ES-I3 (cell line): ENCODE data around the gene APBB2.

ENCODE experiments used
- H3K36me3 ChIP-seq: 2 replicates; pipeline ENCODE4 v1.6.1; 2013; ENCODE audit warnings: mild to moderate bottlenecking, low read length, control low read depth, moderate library complexity; ENCODE audit not compliant: insufficient read depth
- H3K4me1 ChIP-seq: 2 replicates; pipeline ENCODE4 v1.6.1; 2013; ENCODE audit warnings: mild to moderate bottlenecking, control low read depth, low read length; ENCODE audit not compliant: insufficient read depth
- H3K9ac ChIP-seq: 2 replicates; pipeline ENCODE4 v1.6.1; 2013; ENCODE audit warnings: low read depth, mild to moderate bottlenecking, low read length, moderate library complexity
- H3K9me3 ChIP-seq: 2 replicates; pipeline ENCODE4 v1.6.1; 2013; ENCODE audit warnings: mild to moderate bottlenecking, low read length, moderate library complexity; ENCODE audit not compliant: control insufficient read depth, insufficient read depth

APBB2 gene

DNA sequence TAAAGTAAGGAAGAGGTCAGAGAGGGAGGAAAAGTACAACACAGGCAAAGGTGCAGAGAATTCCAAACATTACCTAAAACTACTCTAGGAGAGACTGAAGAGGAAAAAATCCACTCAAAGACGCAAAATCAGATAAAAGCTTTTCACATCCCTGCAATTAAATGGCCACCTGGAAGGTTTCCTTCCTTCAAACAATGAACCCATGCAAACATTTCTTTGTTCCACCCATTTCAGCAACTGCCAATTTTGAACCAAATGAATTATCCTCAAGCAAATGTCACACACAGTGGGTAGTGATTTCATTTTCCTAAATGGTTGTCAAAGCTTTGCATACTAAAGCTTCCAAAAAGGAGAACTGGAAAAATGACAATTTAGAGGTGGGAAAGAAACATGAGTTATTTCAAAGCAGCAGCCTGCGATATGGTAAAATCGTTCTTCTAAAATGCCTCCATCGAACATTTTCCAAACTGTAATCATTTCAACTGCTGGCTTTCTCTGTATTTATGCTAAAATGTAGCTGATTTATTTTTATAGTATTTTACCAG lies 45.0 kb downstream of the APBB2 start:
- Histone ChIP-seq H3K36me3 (no peaks in the 10 kb centered on the region), H3K9ac (no peak overlapping the region), H3K9me3 (no peaks in the 10 kb centered on the region), H3K4me1 (peaks cover 11% of the 10 kb centered on the region)

DNA sequence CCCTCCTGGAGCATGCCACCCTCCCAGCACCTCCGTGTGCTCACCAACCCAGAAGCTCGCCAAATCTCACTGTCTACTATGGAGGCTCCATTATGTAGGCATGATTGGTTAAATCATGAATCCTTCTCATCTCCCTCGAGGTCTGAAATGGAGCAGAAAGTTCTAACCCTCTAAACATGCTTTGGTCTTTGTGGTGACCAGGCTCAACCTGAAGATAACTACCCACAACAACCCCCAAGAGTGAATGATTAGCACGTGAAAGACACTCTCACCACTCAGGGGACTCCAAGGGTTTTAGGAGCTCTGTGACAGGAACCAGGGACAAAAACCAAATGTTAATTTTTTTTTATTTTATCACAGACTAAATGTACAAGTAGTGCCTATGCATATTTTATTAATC lies 47.2 kb downstream of the APBB2 start:
- H3K36me3 ChIP-seq = no peaks in the 10 kb centered on the region; the same call in 1 of the 2 replicates
- H3K4me1 ChIP-seq = peaks cover 11% of the 10 kb centered on the region
- H3K9ac ChIP-seq = no peak overlapping the region
- no peaks in the 10 kb centered on the region for H3K9me3 ChIP-seq

DNA sequence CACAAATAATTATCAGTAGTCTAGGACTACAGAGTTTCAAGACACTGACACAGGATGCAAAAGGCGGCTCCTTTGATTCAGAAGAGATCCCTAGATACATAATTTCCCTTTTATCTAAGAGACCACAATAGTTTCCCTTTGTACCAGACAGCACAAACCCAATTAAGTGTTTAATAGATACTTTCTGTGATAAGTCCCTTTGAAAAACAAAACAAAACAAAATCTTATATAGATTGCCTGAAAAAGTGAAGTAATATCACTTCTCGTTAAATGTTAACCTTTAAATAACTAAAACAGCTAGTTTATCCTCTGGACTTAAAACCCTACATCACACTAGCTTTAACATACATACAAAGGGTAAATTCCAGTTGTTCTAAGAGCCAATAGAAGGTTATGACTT lies 49.9 kb downstream of the APBB2 start:
- H3K9ac ChIP-seq = no peak overlapping the region
- H3K9me3 ChIP-seq = no peaks in the 10 kb centered on the region
- H3K36me3 ChIP-seq = no peaks in the 10 kb centered on the region; the same call in 1 of the 2 replicates
- H3K4me1 ChIP-seq = peaks cover 19% of the 10 kb centered on the region

DNA sequence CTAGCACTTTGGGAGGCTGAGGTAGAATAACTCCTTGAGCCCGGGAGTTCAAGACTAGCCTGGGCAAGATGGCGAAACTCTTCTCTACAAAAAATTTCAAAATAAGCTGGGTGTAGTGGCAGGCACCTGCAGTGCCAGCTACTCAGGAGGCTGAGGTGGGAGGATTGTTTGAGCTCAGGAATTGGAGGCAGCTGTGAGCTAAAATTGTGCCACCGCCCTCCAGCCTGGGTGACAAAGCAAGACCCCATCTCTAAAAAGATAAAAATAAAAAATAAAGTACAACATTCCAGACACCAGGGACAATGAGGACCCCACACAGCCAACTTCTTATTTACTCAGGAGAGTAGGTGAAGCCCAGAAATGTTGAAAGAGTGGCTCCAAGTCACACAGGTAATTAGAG lies 53.0 kb downstream of the APBB2 start:
- peaks cover 9% of the 10 kb centered on the region; the same call in 1 of the 2 replicates for H3K4me1 ChIP-seq
- no peak overlapping the region for H3K9ac ChIP-seq
- H3K36me3 ChIP-seq = peaks cover 2% of the 10 kb centered on the region; the same call in 1 of the 2 replicates
- no peaks in the 10 kb centered on the region for H3K9me3 ChIP-seq

DNA sequence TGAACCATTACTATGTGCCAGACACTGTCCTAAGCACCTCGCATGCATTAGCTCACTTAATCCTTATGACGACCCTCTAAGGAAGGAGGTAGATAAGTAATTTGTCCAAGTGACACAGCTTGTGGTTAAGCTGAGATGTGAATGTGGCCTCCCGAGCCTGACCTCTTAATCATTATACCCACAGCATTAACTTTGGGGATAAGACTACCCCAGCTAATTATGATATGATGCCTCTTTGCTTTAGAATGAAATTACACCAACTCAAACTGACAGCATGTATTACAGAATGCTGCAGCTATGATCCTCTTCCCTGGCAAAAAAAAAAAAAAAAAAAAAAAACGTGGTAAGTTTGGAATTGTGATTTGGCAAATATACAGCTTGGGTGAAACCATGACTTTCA lies 53.5 kb downstream of the APBB2 start:
- no peak overlapping the region for H3K9ac ChIP-seq
- peaks cover 9% of the 10 kb centered on the region; the same call in 1 of the 2 replicates for H3K4me1 ChIP-seq
- peaks cover 2% of the 10 kb centered on the region; the same call in 1 of the 2 replicates for H3K36me3 ChIP-seq
- no peaks in the 10 kb centered on the region for H3K9me3 ChIP-seq

DNA sequence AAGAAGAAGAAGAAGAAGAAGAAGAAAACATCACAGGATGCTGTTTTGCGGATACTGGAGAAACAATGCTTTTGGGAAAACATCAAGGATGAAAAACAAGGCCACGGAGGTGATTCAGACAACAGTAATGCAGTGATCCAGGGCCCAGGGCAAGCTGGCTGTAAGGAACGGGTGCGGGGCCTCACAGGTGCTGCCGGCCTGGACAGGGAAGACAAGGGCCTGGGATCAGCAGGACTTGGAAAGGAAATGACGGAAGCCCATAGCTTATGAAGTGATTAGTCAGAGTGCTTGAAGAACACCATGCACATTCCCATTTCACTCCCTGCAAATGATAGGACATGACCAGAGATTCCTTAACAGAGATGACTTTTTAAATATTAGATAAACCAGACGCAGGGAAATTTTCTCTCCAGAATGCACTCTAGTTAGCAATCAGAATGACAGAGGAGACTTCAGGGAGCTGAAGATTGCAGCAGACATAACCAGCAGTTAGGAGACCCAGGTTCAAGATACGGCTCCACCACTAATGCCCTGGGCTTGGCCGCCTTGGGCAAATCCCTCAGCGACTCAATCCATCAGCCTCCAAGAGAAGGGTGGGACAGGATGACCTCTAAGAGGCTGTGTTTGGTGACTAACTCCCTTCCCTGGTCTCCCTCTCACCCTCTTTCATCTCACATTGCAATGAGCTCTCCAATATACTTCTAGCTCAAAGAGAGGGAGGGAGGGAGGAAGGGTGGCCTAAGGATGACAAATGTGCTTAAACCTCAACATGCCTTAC lies 54.1 kb downstream of the APBB2 start:
- Histone ChIP-seq H3K9ac (no peak overlapping the region), H3K9me3 (no peaks in the 10 kb centered on the region), H3K4me1 (peaks cover 15% of the 10 kb centered on the region), H3K36me3 (peaks cover 2% of the 10 kb centered on the region; the same call in 1 of the 2 replicates)

DNA sequence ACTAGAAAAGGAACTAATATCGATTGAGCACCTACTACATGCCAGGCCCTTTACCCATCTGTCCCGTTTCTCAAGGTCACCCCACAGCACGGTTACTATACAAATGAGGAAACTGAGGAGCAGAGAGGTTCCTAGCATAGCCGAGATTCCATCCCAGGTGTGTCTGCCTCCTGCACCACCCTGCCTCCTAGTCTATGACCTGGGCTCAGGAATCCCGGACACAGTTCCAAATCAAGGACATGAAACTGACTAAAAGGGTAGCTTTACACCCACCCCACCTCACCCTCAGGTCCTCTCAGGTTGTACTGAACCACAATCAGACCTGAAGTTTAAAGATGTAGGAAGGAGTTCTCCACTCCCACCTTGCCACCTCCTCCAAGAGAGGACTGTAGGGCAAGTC lies 55.6 kb downstream of the APBB2 start:
- Histone ChIP-seq H3K36me3 (peaks cover 2% of the 10 kb centered on the region; the same call in 1 of the 2 replicates), H3K9ac (no peak overlapping the region), H3K9me3 (no peaks in the 10 kb centered on the region), H3K4me1 (peaks cover 16% of the 10 kb centered on the region)

DNA sequence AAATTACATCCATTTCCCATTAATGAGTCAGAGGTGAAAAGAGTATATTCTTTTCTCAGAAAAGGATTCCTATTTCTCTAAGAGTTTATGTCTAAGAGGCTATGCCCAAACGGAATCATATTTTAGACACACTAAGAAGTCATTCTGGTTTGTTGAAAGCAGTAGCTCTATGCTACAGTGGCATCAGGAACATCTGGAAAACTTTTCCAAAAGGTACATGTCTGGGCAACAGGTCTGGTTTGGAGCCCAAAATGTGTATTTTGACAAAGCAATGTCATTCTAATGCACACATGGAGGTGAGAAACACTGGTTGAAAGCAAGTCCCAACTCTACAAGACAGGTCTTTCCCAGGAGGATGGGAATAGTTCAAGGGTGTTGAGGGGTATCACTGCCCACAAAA lies 56.1 kb downstream of the APBB2 start:
- peaks cover 16% of the 10 kb centered on the region for H3K4me1 ChIP-seq
- H3K9me3 ChIP-seq = no peaks in the 10 kb centered on the region
- no peak overlapping the region for H3K9ac ChIP-seq

DNA sequence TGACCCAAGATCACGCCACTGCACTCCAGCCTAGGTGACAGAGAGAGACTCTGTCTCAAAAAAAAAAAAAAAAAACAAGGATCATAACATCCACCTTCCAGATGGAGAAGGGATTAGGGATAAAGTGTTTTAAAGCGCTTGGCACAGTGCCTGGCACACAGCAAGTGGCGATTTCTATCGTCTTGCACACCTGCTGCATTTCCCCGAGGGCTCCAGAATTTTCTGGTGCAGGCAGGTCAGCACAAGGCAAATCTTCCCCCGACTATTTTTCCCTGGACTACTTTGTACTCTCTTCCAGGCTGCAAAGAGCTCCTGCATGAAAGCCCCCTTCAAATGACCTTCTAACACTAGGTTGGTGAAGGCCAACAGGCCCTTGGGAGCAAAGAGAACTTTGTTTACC lies 57.3 kb downstream of the APBB2 start:
- Histone ChIP-seq H3K36me3 (0 out of 2 replicates have a peak, but pooled peaks cover 2% of the 10 kb centered on the region), H3K9ac (no peak overlapping the region), H3K9me3 (no peaks in the 10 kb centered on the region), H3K4me1 (peaks cover 16% of the 10 kb centered on the region)

More for the DNA sequence above, 56.1 kb downstream of the APBB2 start:
- H3K36me3 ChIP-seq = peaks cover 2% of the 10 kb centered on the region; the same call in 1 of the 2 replicates

DNA sequence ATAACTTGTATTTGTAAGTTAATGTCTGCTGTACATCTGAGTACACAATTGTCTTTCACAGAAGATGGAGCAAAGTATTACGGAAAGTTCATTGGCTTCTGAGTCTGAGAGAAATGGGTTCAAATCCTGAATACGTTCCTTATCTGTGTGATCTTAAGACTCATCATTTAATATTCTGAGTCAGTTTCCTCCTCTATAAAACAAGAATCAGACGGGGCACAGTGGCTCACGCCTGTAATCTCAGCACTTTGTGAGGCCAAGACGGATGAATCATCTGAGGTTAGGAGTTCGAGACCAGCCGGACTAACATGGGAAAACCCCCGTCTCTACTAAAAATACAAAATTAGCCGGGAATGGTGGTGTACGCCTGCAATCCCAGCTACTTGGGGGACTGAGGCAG lies 57.8 kb downstream of the APBB2 start:
- Histone ChIP-seq H3K4me1 (peaks cover 16% of the 10 kb centered on the region), H3K9ac (no peak overlapping the region), H3K9me3 (no peaks in the 10 kb centered on the region), H3K36me3 (0 out of 2 replicates have a peak, but pooled peaks cover 2% of the 10 kb centered on the region)

DNA sequence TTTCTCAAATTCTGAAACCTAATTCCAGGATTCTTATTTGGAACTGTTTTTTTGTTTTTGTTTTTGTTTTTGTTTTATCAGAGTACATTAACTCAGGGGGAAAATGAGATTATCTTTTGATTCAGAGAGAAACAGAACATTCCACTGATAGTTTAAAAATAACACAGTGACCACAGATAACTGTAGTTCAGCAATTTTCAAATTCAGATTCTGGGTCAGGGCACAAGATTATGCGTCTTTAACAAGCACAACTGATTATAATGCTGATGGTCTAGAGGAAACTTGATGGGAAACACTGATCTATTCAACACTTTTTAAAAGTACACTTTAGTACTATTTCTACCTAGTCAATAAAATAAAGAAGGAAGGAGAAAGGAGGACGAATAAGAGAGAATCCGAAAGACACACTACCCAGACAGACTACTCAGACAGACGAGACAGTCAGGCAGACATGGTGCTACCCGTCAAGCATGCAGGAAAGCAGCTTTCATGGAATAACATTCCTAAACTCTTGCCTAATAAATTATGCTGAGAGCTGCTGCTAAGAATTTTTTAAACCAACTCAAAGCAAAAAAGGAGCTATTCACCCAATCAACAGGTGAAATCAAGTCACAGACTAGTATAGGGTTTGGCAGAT lies 59.0 kb downstream of the APBB2 start:
- Histone ChIP-seq H3K9ac (no peak overlapping the region), H3K9me3 (no peaks in the 10 kb centered on the region), H3K4me1 (peaks cover 9% of the 10 kb centered on the region; the same call in 1 of the 2 replicates), H3K36me3 (0 out of 2 replicates have a peak, but pooled peaks cover 2% of the 10 kb centered on the region)

DNA sequence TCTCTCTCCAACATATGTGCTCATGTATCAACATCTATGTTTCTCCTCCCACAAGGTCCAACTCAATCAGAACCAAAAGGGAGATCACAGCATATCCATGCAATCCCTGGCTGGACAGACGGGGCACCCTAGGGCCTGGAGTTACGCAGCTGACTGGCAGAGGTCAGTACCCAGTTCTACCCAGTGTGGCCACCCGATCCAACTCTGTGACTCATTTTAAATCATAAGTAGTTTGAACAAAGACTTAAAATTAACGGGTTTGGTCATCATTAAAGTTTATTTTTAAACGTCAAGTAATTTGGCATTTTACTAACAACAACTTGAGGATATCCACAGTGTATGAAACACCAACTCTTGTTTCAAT lies 59.5 kb downstream of the APBB2 start:
- H3K4me1 ChIP-seq = peaks cover 7% of the 10 kb centered on the region; the same call in 1 of the 2 replicates
- H3K9ac ChIP-seq = no peak overlapping the region
- no peaks in the 10 kb centered on the region for H3K9me3 ChIP-seq
- H3K36me3 ChIP-seq = 0 out of 2 replicates have a peak, but pooled peaks cover 2% of the 10 kb centered on the region

DNA sequence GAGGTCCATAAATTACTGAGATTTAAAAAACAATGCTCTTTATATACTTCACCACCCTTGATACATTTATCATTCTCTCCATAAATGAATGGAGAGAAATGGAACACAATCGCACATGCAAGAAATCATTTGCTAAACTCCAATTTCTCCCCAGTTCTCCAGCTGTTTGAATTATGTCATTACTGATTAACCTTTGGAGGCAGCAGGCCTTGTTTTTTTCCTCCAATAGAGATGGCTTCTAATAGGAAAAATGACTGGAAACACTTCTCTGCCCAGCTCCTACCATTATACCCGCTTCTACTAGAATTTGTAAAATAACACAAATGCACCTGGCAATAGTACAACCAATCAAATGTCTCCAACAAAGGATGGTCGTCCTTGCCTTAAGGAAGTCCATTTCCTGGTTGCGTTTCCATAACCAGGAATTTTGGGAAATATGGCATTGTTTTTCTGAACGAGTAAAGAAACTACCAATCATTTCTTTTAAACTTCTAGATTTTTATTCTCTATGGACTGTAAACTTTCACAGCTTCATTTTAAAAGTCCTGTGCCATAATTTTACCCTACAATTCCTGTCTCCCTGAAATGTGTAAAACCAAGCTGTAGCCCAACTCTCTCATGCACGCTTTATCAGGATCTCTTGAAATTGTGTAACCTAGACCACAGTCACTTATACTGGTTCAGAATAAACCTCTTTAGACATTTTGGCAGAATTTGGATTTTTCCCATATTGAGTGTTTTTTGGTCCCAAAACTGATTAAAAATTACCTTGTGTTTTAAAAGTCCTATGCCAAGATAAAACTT lies 60.1 kb downstream of the APBB2 start:
- Histone ChIP-seq H3K9me3 (no peaks in the 10 kb centered on the region), H3K9ac (no peak overlapping the region), H3K36me3 (0 out of 2 replicates have a peak, but pooled peaks cover 2% of the 10 kb centered on the region), H3K4me1 (peaks cover 7% of the 10 kb centered on the region; the same call in 1 of the 2 replicates)

DNA sequence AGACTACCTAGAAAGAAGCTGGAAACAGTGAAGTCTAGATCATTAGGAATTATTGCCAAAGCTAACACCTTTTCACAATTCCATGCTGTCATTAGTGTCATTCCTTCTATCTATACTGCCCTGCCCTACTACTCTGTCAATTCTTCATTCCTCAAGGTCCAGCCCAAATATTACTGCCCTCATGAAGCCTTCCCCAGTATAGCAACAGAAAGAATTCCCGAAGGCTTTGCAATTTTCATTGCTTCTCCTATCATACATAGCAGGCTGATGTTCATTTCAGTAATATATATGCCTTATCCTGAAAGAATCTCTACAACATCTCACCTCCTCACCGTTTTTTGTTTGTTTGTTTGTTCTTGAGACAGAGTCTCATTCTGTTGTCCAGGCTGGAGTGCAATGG lies 63.9 kb downstream of the APBB2 start:
- peaks cover 19% of the 10 kb centered on the region for H3K4me1 ChIP-seq
- H3K9me3 ChIP-seq = no peaks in the 10 kb centered on the region
- no peak overlapping the region for H3K9ac ChIP-seq
- H3K36me3 ChIP-seq = no peaks in the 10 kb centered on the region
